IMR-90 (cell line): Measurements from ENCODE around the gene ZBTB8A. TPM values are rescaled to one million over a fixed set of nuclear protein-coding genes. Genes with fewer than 3 reads are reported as not detected.

ENCODE experiments used
- ATAC-seq: fragments of 200-7000 bp; cut with Tn5 transposase; 2 replicates; pipeline ENCODE4 v1.9.1; 2020; ENCODE audit warnings: low read depth, mild to moderate bottlenecking, moderate library complexity
- BruUV-seq: library from RNA; stranded (reverse); fragments of 400-500 nt; replicated peaks from 2 replicates; lab custom pipeline; 2021; lab: Mats Ljungman, UMichigan
- CTCF ChIA-PET: fragments of 300-600 bp; formaldehyde crosslinking; extraction: SDS; loops from one replicate; lab custom pipeline; 2021; ENCODE audit warnings: antibody characterized with exemption; lab: Yijun Ruan, JAX
- POLR2A ChIA-PET: fragments of 300-600 bp; sonication (Branson Sonifier 250); formaldehyde crosslinking; loops from one replicate; lab custom pipeline; 2022; ENCODE audit warnings: antibody characterized with exemption; ENCODE audit not compliant: unreplicated experiment; lab: Charles Lee
- DNase-seq: peaks from one replicate; pipeline ENCODE4 v3.0.0; 2013
- H2AFZ ChIP-seq: replicated peaks from 2 replicates; pipeline ENCODE3; 2013; ENCODE audit warnings: low read length, mild to moderate bottlenecking; ENCODE audit not compliant: poor library complexity
- H2AK5ac ChIP-seq: 2 replicates; pipeline ENCODE4 v1.6.1; 2013; ENCODE audit warnings: low read depth, low read length, inconsistent platforms
- H2AK9ac ChIP-seq: replicated peaks from 2 replicates; pipeline ENCODE3; 2013; ENCODE audit warnings: mild to moderate bottlenecking, low read depth, low read length, moderate library complexity; ENCODE audit not compliant: poor library complexity
- H2BK120ac ChIP-seq: 2 replicates; pipeline ENCODE4 v1.6.1; 2013; ENCODE audit warnings: low read depth, low read length, inconsistent platforms
- H2BK15ac ChIP-seq: 3 replicates; pipeline ENCODE4 v1.6.1; 2013; ENCODE audit warnings: low read depth, low read length, inconsistent platforms
- H2BK20ac ChIP-seq: 2 replicates; pipeline ENCODE4 v1.6.1; 2013; ENCODE audit warnings: low read depth, mild to moderate bottlenecking, inconsistent platforms, low read length, moderate library complexity
- H2BK5ac ChIP-seq: 2 replicates; pipeline ENCODE4 v1.6.1; 2013; ENCODE audit warnings: mild to moderate bottlenecking, low read depth, low read length, inconsistent platforms; ENCODE audit not compliant: poor library complexity, severe bottlenecking
- H3K14ac ChIP-seq: replicated peaks from 2 replicates; pipeline ENCODE4 v1.6.1; 2013; ENCODE audit warnings: low read depth, low read length, inconsistent platforms
- H3K18ac ChIP-seq: 2 replicates; pipeline ENCODE4 v1.6.1; 2013; ENCODE audit warnings: low read depth, low read length, control low read depth
- H3K23ac ChIP-seq: 2 replicates; pipeline ENCODE4 v1.6.1; 2013; ENCODE audit warnings: low read depth, low read length, inconsistent platforms
- H3K27ac ChIP-seq: 2 replicates; pipeline ENCODE4 v1.5.1; 2013; ENCODE audit warnings: mild to moderate bottlenecking, control low read depth, low read length; ENCODE audit not compliant: insufficient read depth
- H3K27me3 ChIP-seq: 2 replicates; pipeline ENCODE4 v1.6.1; 2013; ENCODE audit warnings: low read length; ENCODE audit not compliant: control insufficient read depth, insufficient read depth
- H3K36me3 ChIP-seq: 2 replicates; pipeline ENCODE4 v1.6.1; 2013; ENCODE audit warnings: low read length, mixed read lengths; ENCODE audit not compliant: control insufficient read depth, insufficient read depth
- H3K4ac ChIP-seq: 2 replicates; pipeline ENCODE4 v1.6.1; 2013; ENCODE audit warnings: low read depth, low read length, inconsistent platforms
- H3K4me1 ChIP-seq: 2 replicates; pipeline ENCODE4 v1.6.1; 2013; ENCODE audit warnings: low read length, mixed read lengths; ENCODE audit not compliant: control insufficient read depth, insufficient read depth
- H3K4me2 ChIP-seq: 2 replicates; pipeline ENCODE4 v1.6.1; 2013; ENCODE audit warnings: low read depth, mild to moderate bottlenecking, control low read depth, low read length, moderate library complexity
- H3K4me3 ChIP-seq: 2 replicates; pipeline ENCODE4 v1.5.1; 2013; ENCODE audit warnings: low read depth, mild to moderate bottlenecking, control low read depth, low read length, moderate library complexity; ENCODE audit not compliant: insufficient read depth
- H3K56ac ChIP-seq: 2 replicates; pipeline ENCODE4 v1.6.1; 2013; ENCODE audit warnings: low read length, inconsistent platforms; ENCODE audit not compliant: insufficient read depth; ENCODE audit errors: extremely low read depth
- H3K79me1 ChIP-seq, 2 experiments: 2 replicates each; pipeline ENCODE4 v1.6.1; 2013; ENCODE audit warnings: low read length in 2 of 2, inconsistent platforms in 1 of 2, low read depth in 1 of 2
- H3K9ac ChIP-seq: 2 replicates; pipeline ENCODE4 v1.6.1; 2013; ENCODE audit warnings: low read depth, low read length, control low read depth
- H3K9me1 ChIP-seq: 2 replicates; pipeline ENCODE4 v1.6.1; 2013; ENCODE audit warnings: low read length, inconsistent platforms; ENCODE audit not compliant: insufficient read depth
- H3K9me3 ChIP-seq: 2 replicates; pipeline ENCODE4 v1.6.1; 2013; ENCODE audit warnings: low read length; ENCODE audit not compliant: control insufficient read depth, insufficient read depth
- H4K20me1 ChIP-seq: 2 replicates; pipeline ENCODE4 v1.6.1; 2013; ENCODE audit warnings: low read length, inconsistent platforms; ENCODE audit not compliant: insufficient read depth
- H4K5ac ChIP-seq: 2 replicates; pipeline ENCODE4 v1.6.1; 2013; ENCODE audit warnings: mild to moderate bottlenecking, low read depth, low read length, control low read depth
- H4K8ac ChIP-seq, 2 experiments: 2 replicates each; pipeline ENCODE4 v1.6.1; 2013; ENCODE audit warnings: low read depth in 2 of 2, low read length in 2 of 2, control low read depth in 1 of 2, inconsistent platforms in 1 of 2
- H4K91ac ChIP-seq: 2 replicates; pipeline ENCODE4 v1.6.1; 2013; ENCODE audit warnings: low read depth, low read length, inconsistent platforms; ENCODE audit not compliant: insufficient read depth
- CHD1 ChIP-seq: IDR thresholded peaks from 2 replicates; pipeline ENCODE4 v1.6.1; 2012; ENCODE audit warnings: low read depth, low read length, improper control_type of control experiment
- MAFK ChIP-seq: IDR thresholded peaks from 2 replicates; pipeline ENCODE4 v1.6.1; 2012; ENCODE audit warnings: low read depth, low read length, improper control_type of control experiment
- MAZ ChIP-seq: IDR thresholded peaks from 2 replicates; pipeline ENCODE4 v1.6.1; 2012; ENCODE audit warnings: low read depth, mild to moderate bottlenecking, low read length, improper control_type of control experiment, moderate library complexity, borderline replicate concordance
- POLR2A ChIP-seq: IDR thresholded peaks from 2 replicates; pipeline ENCODE4 v1.6.1; 2012; ENCODE audit warnings: mild to moderate bottlenecking, low read depth, low read length
- WGBS, 2 experiments: methylation state at CpG; one replicate each; pipeline versions ENCODE4 v1.1.5 to v1.1.7; 2013; ENCODE audit warnings: missing lambda C conversion rate in 2 of 2; ENCODE audit not compliant: insufficient read length in 1 of 2; ENCODE audit errors: extremely low coverage in 2 of 2; 5-methylcytosine and 5-hydroxymethylcytosine counted together
- dilution Hi-C: fragments of 300-500 bp; cut with HindIII; formaldehyde crosslinking; loops from one replicate; pipeline ENCODE4 v1.14.3; 2018; ENCODE audit warnings: low sequenced_read_pairs; ENCODE audit not compliant: unreplicated experiment
- in situ Hi-C: fragments of 300-500 bp; cut with MboI; formaldehyde crosslinking; loops from 3 replicates; pipeline ENCODE4 v1.14.3; 2019; ENCODE audit warnings: low sequenced_read_pairs, inconsistent platforms, mixed read lengths
- intact Hi-C: fragments of 100-400 bp; cut with micrococcal nuclease; formaldehyde crosslinking; loops from 2 replicates; pipeline ENCODE4 v1.10.0; 2022
- polyA plus RNA-seq, 3 experiments: library from polyadenylated mRNA; depleted of rRNA; stranded (reverse); fragments of >200 nt; gene quantifications; 2 replicates each; pipeline ENCODE4 v1.2.3, GENCODE V29; 2012; ENCODE audit warnings: low replicate concordance in 1 of 3
- total RNA-seq: library from RNA; depleted of rRNA; stranded (reverse); fragments of >200 nt; gene quantifications from 2 replicates; pipeline ENCODE4 v1.2.3, GENCODE V29; 2012
- TF ChIP-seq, protein P1 (sequence below): fragments of 150-350 bp; IDR thresholded peaks from 2 replicates; pipeline ENCODE4 v1.6.1; 2016; ENCODE audit warnings: low read depth, mild to moderate bottlenecking, low read length, moderate library complexity, borderline replicate concordance

The ZBTB8A gene
- total and polyA plus RNA-seq, 2 of the 4 experiments (the other 2 are of a cell fraction), result 2.1 to 6.1 TPM

DNA sequence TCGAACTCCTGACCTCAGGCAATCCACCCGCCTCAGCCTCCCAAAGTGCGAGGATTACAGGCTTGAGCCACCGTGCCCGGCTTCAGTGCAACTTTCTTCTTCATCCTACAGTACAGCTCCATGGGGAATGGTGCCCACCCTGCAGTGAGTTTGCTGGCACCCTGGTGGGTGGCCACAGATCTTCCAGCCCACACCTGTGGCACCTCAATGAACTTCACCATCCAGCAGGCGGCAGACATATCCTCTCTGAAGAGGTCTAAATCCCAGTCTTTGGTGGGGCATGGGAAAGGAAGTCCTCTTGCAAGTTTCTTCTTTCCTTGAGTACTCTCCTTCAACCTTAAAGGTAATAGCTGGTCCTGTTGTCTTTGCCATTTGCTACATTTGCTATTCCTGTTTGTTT, 18.1 kb upstream of the ZBTB8A start:
- no peak overlapping the region for H3K4me2 ChIP-seq
- no peak overlapping the region for H3K9ac ChIP-seq
- H4K91ac ChIP-seq, result no peak overlapping the region
- no peaks in the 10 kb centered on the region for H3K79me1 ChIP-seq
- 97% methylated on average over 5 of the region's 6 CpGs; no CpG with 5 or more reads in 1 of the 2 experiments for WGBS, 2 experiments
- H2AK5ac ChIP-seq, result no peak overlapping the region
- H2BK15ac ChIP-seq, result no peak overlapping the region
- H4K8ac ChIP-seq, result no peak overlapping the region
- H3K14ac ChIP-seq, result no peak overlapping the region
- no peak overlapping the region for H2BK5ac ChIP-seq
- H3K4ac ChIP-seq, result no peak overlapping the region
- no peak overlapping the region for H3K4me3 ChIP-seq
- H4K5ac ChIP-seq, result no peak overlapping the region
- no peak overlapping the region for H3K23ac ChIP-seq
- H3K18ac ChIP-seq, result no peak overlapping the region
- no peaks in the 10 kb centered on the region for H3K9me1 ChIP-seq
- no TSS peak for BruUV-seq
- ChIA-PET POLR2A (no interaction called here), CTCF (interaction anchor here (0.6 to 1.7 kb wide), 6 partner anchors 12 to 135 kb away, joined by 3 to 10 read pairs (median 6); no protein-coding TSS in a partner anchor)
- no peaks in the 10 kb centered on the region for H4K20me1 ChIP-seq
- ATAC-seq (no peak), DNase-seq (no peak)
- dilution Hi-C loops, result no loop called here
- intact Hi-C loops, result no loop called here
- no peak overlapping the region for H3K56ac ChIP-seq
- in situ Hi-C loops, result no loop called here
- H3K27me3 ChIP-seq, result no peaks in the 10 kb centered on the region
- no peaks in the 10 kb centered on the region for H3K4me1 ChIP-seq
- no peaks in the 10 kb centered on the region for H3K36me3 ChIP-seq
- no peak overlapping the region for H2BK120ac ChIP-seq
- no peak for TF ChIP-seq CHD1
- TF ChIP-seq MAZ, result no peak
- no peak for TF ChIP-seq MAFK
- TF ChIP-seq, protein P1, sequence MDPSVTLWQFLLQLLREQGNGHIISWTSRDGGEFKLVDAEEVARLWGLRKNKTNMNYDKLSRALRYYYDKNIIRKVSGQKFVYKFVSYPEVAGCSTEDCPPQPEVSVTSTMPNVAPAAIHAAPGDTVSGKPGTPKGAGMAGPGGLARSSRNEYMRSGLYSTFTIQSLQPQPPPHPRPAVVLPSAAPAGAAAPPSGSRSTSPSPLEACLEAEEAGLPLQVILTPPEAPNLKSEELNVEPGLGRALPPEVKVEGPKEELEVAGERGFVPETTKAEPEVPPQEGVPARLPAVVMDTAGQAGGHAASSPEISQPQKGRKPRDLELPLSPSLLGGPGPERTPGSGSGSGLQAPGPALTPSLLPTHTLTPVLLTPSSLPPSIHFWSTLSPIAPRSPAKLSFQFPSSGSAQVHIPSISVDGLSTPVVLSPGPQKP, result no peak
- TF ChIP-seq POLR2A, result no peak
- H3K27ac ChIP-seq, result no peak overlapping the region
- H2AK9ac ChIP-seq, result no peak overlapping the region
- no peaks in the 10 kb centered on the region for H3K9me3 ChIP-seq
- no peak overlapping the region for H2AFZ ChIP-seq
- no peak overlapping the region for H2BK20ac ChIP-seq
